Activated naive CD4-positive, alpha-beta T cell treated with anti-CD3 and anti-CD28 coated beads, Interleukin-2, amount 50 U/mL, for 16 hours (primary cell): ENCODE measurements around the gene GPR85.
"Not testable (repeated sequence)": the region's sequence is repeated elsewhere in the genome, so short reads cannot be mapped to it uniquely, and the experiment has no call there.

Experiments
- DNase-seq: peaks from one replicate; pipeline ENCODE4 v3.0.0-alpha.2; 2020

GPR85 gene

GRCh38 chr7:113083816-113084495 lies 2.7 kb downstream of the GPR85 start:
- no peak for DNase-seq

GRCh38 chr7:113083132-113083815 lies 3.4 kb downstream of the GPR85 start:
- DNase-seq: no peak

GRCh38 chr7:113078331-113078730 lies 8.3 kb downstream of the GPR85 start:
- DNase-seq: no peak

GRCh38 chr7:113076703-113077102 lies 9.9 kb downstream of the GPR85 start:
- no peak for DNase-seq

- DNase-seq: no peak
These were observed 15.2 kb downstream of the GPR85 start for GRCh38 chr7:113071465-113071864.

GRCh38 chr7:113062499-113062898 lies 24.1 kb downstream of the GPR85 start:
- DNase-seq: no peak

GRCh38 chr7:113060100-113060499 lies 26.5 kb downstream of the GPR85 start:
- DNase-seq: no peak

GRCh38 chr7:113054938-113055337 lies 31.7 kb downstream of the GPR85 start:
- DNase-seq: no peak

GRCh38 chr7:113054272-113054671 lies 32.4 kb downstream of the GPR85 start:
- not testable (repeated sequence) for DNase-seq

GRCh38 chr7:113049221-113049620 lies 37.4 kb downstream of the GPR85 start:
- DNase-seq: not testable (repeated sequence)

GRCh38 chr7:113046453-113046852 lies 40.2 kb downstream of the GPR85 start:
- no peak for DNase-seq

GRCh38 chr7:113045379-113045778 lies 41.2 kb downstream of the GPR85 start:
- DNase-seq: no peak

GRCh38 chr7:113044394-113044793 lies 42.2 kb downstream of the GPR85 start:
- no peak for DNase-seq

GRCh38 chr7:113040849-113041248 lies 45.8 kb downstream of the GPR85 start:
- no peak for DNase-seq

GRCh38 chr7:113033959-113034358 lies 52.7 kb downstream of the GPR85 start:
- no peak for DNase-seq
